ENCODE data around the gene GOLGA5.

GOLGA5 gene

DNA sequence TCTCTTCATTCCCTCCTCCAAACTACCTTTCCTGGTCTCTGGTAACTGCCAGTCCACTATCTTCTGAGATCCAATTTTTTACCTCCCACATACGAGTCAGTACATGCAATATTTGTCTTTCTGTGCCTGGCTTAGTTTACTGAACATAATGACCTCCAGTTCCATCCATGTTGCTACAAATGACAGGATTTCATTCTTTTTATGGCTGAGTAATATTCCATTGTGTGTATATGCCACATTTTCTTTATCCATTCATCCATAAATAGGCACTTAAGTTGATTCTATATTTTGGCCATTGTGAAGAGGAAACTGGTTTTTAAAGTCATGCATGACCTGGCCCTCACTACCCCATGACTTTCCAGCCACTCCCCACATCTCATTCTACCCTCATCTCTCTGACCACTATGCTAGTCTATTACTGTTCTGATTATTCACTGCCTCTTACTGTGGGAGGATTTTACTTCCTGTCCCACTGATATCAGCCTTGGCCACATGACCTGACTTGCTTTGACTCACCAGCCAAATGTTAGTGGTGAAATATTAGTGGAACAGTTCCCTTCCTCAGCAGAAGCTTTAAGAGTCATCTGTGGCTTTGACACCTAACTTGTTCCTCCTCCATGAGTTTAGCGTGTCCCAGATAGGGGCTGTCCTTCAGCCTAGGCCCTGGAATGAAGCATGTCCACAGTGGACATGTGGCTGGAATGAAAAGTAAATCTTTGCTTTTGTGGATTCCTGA, 52.2 kb downstream of the GOLGA5 start:
- H3K4me1 ChIP-seq (ENCODE audit: low read depth, poor library complexity, severe bottlenecking): peaks cover 36% of the 10 kb centered on the region
- H3K4me2 ChIP-seq: no peak overlapping the region
- H3K4me3 ChIP-seq (IDR thresholded peaks at IDR 0.05; ENCODE audit: insufficient read depth, low read depth, low read length): no peak overlapping the region
- TF ChIP-seq, protein P1, sequence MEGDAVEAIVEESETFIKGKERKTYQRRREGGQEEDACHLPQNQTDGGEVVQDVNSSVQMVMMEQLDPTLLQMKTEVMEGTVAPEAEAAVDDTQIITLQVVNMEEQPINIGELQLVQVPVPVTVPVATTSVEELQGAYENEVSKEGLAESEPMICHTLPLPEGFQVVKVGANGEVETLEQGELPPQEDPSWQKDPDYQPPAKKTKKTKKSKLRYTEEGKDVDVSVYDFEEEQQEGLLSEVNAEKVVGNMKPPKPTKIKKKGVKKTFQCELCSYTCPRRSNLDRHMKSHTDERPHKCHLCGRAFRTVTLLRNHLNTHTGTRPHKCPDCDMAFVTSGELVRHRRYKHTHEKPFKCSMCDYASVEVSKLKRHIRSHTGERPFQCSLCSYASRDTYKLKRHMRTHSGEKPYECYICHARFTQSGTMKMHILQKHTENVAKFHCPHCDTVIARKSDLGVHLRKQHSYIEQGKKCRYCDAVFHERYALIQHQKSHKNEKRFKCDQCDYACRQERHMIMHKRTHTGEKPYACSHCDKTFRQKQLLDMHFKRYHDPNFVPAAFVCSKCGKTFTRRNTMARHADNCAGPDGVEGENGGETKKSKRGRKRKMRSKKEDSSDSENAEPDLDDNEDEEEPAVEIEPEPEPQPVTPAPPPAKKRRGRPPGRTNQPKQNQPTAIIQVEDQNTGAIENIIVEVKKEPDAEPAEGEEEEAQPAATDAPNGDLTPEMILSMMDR (conservative IDR thresholded peaks at IDR 0.05; ENCODE audit: low read depth, low read length): no peak
- no peaks in the 10 kb centered on the region for H3K36me3 ChIP-seq (ENCODE audit: insufficient read depth)
- H3K27me3 ChIP-seq (ENCODE audit: insufficient read depth, low read depth): no peaks in the 10 kb centered on the region
- no peaks in the 10 kb centered on the region for H3K79me2 ChIP-seq (ENCODE audit: insufficient read depth, low read depth)
- no peak overlapping the region for H2AFZ ChIP-seq (ENCODE audit: low read depth)
- H4K20me1 ChIP-seq (ENCODE audit: insufficient read depth): no peaks in the 10 kb centered on the region
- H3K27ac ChIP-seq: no peak overlapping the region
- H3K9ac ChIP-seq: no peak overlapping the region

- Histone ChIP-seq H3K27ac (no peak overlapping the region), H3K4me2 (no peak overlapping the region), H2AFZ (ENCODE audit: low read depth) (no peak overlapping the region), H3K4me3 (IDR thresholded peaks at IDR 0.05; ENCODE audit: insufficient read depth, low read depth, low read length) (no peak overlapping the region), H3K9ac (no peak overlapping the region), H4K20me1 (ENCODE audit: insufficient read depth) (no peaks in the 10 kb centered on the region), H3K27me3 (ENCODE audit: insufficient read depth, low read depth) (no peaks in the 10 kb centered on the region), H3K36me3 (ENCODE audit: insufficient read depth) (no peaks in the 10 kb centered on the region), H3K4me1 (ENCODE audit: low read depth, poor library complexity, severe bottlenecking) (peaks cover 30% of the 10 kb centered on the region), H3K79me2 (ENCODE audit: insufficient read depth, low read depth) (no peaks in the 10 kb centered on the region)
- TF ChIP-seq, protein P1 (conservative IDR thresholded peaks at IDR 0.05; ENCODE audit: low read depth, low read length): no peak
Measured at GRCh38 chr14:92847278-92847677, 53.2 kb downstream of the GOLGA5 start.

- Histone ChIP-seq H3K27ac (no peak overlapping the region), H3K36me3 (ENCODE audit: insufficient read depth) (no peaks in the 10 kb centered on the region), H2AFZ (ENCODE audit: low read depth) (no peak overlapping the region), H4K20me1 (ENCODE audit: insufficient read depth) (no peaks in the 10 kb centered on the region), H3K27me3 (ENCODE audit: insufficient read depth, low read depth) (no peaks in the 10 kb centered on the region), H3K79me2 (ENCODE audit: insufficient read depth, low read depth) (no peaks in the 10 kb centered on the region), H3K9ac (no peak overlapping the region), H3K4me1 (ENCODE audit: low read depth, poor library complexity, severe bottlenecking) (peaks cover 29% of the 10 kb centered on the region), H3K4me2 (no peak overlapping the region), H3K4me3 (IDR thresholded peaks at IDR 0.05; ENCODE audit: insufficient read depth, low read depth, low read length) (no peak overlapping the region)
- TF ChIP-seq, protein P1 (conservative IDR thresholded peaks at IDR 0.05; ENCODE audit: low read depth, low read length): no peak
Measured at GRCh38 chr14:92847749-92848148, 53.6 kb downstream of the GOLGA5 start.

DNA sequence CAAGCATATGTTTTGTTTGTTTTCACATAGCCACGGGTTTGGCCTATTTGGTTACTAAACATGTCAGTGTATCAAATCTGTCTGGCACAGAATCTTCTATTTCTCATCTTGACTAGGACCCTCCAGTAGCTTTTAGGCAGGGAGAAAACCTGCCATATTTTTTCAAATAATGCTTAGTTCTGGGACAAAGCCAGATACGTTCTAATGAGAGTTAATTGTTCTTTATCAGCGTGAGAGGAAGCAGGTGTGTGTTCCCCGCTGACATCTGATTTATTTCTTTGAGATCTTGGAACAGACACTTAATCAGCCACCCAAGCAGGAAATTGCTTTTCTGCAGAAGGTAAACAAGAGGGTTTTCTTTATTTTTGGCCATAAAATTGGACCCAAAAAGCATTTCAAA, 54.8 kb downstream of the GOLGA5 start:
- Histone ChIP-seq H3K4me3 (IDR thresholded peaks at IDR 0.05; ENCODE audit: insufficient read depth, low read depth, low read length) (no peak overlapping the region), H3K27ac (no peak overlapping the region), H3K9ac (no peak overlapping the region), H3K4me1 (ENCODE audit: low read depth, poor library complexity, severe bottlenecking) (peaks cover 24% of the 10 kb centered on the region), H3K79me2 (ENCODE audit: insufficient read depth, low read depth) (no peaks in the 10 kb centered on the region), H4K20me1 (ENCODE audit: insufficient read depth) (no peaks in the 10 kb centered on the region), H3K4me2 (no peak overlapping the region), H2AFZ (ENCODE audit: low read depth) (no peak overlapping the region), H3K27me3 (ENCODE audit: insufficient read depth, low read depth) (no peaks in the 10 kb centered on the region), H3K36me3 (ENCODE audit: insufficient read depth) (no peaks in the 10 kb centered on the region)
- TF ChIP-seq, protein P1 (conservative IDR thresholded peaks at IDR 0.05; ENCODE audit: low read depth, low read length): no peak
